Measurements from ENCODE around the gene GDF10.
A peak's percentile ranks its signal among the peaks of the same experiment; 100 is the strongest.

DNA sequence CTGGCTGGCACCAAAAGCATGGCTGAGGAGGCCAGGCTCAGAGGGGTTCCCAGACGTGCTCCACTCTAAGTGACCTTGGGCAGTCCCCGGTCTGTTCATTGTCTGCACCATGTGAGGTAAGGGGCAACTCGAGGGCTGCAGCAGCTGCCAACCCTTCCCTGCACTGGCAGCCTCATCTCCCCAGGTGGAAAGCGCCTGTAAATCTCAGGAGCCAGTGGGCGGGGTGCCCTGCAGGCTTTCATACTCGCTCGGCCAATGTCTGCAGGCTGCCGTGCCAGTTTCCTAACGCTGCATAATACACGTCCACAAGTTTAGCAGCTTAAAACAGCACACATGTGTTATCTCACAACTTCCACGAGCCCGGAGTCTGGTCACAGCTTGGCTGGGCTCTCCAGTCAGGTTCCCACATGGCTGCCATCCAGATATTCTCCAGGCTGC is 12.6 kb upstream of the GDF10 start:
- TF ChIP-seq RAD21 (IDR thresholded peaks at IDR 0.05; ENCODE audit: low read length) (no peak), CHD2 (IDR thresholded peaks at IDR 0.05; ENCODE audit: low read length, partially characterized antibody) (peak; percentile 15), SMC3 (IDR thresholded peaks at IDR 0.05; ENCODE audit: low read depth, low read length) (no peak), ELF1 (IDR thresholded peaks at IDR 0.05) (no peak), JUND (IDR thresholded peaks at IDR 0.05) (no peak), SIN3A (IDR thresholded peaks at IDR 0.05; ENCODE audit: borderline replicate concordance, low read depth, low read length) (no peak), NRF1 (IDR thresholded peaks at IDR 0.05; ENCODE audit: low read depth, low read length) (no peak), FOXM1 (IDR thresholded peaks at IDR 0.05; ENCODE audit: low read depth) (no peak), EP300 (IDR thresholded peaks at IDR 0.05; ENCODE audit: borderline replicate concordance in 1 of 2, low read depth in 1 of 2, low read length in 1 of 2) (peak in 1 of 2 experiments; percentile 54; a peak in 1 of 4 replicates), PBX3 (IDR thresholded peaks at IDR 0.05) (no peak)
- TF ChIP-seq, protein P1, sequence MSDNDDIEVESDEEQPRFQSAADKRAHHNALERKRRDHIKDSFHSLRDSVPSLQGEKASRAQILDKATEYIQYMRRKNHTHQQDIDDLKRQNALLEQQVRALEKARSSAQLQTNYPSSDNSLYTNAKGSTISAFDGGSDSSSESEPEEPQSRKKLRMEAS (IDR thresholded peaks at IDR 0.05; ENCODE audit: low read depth), result no peak
- TF ChIP-seq, protein P2, sequence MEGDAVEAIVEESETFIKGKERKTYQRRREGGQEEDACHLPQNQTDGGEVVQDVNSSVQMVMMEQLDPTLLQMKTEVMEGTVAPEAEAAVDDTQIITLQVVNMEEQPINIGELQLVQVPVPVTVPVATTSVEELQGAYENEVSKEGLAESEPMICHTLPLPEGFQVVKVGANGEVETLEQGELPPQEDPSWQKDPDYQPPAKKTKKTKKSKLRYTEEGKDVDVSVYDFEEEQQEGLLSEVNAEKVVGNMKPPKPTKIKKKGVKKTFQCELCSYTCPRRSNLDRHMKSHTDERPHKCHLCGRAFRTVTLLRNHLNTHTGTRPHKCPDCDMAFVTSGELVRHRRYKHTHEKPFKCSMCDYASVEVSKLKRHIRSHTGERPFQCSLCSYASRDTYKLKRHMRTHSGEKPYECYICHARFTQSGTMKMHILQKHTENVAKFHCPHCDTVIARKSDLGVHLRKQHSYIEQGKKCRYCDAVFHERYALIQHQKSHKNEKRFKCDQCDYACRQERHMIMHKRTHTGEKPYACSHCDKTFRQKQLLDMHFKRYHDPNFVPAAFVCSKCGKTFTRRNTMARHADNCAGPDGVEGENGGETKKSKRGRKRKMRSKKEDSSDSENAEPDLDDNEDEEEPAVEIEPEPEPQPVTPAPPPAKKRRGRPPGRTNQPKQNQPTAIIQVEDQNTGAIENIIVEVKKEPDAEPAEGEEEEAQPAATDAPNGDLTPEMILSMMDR (IDR thresholded peaks at IDR 0.05), result no peak
